Measurements from ENCODE around the gene LRIG3.

DNA sequence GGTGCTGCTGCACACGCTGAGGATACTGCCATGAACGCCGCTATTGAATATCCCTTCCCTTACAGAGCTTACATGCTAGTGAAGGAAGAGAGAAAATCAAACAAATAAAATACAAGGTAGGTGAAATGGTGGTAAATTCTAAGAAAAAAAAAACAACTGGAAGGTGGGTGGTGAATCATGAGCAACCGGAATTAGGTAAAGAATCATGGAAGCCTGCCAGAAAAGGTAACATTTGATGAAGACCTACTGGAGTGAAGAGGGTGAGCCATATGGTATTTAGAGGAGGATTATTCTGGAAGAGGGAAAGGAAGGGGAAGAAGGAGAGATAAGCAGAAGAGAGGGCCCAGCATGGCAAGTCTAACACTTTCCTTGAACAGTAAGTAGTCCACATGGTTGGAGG is 76.1 kb downstream of the LRIG3 start:
- TF ChIP-seq POLR2A (IDR thresholded peaks at IDR 0.05; ENCODE audit: low read depth) (no peak), POLR2AphosphoS5 (IDR thresholded peaks at IDR 0.05) (no peak)
- TF ChIP-seq, protein P1, sequence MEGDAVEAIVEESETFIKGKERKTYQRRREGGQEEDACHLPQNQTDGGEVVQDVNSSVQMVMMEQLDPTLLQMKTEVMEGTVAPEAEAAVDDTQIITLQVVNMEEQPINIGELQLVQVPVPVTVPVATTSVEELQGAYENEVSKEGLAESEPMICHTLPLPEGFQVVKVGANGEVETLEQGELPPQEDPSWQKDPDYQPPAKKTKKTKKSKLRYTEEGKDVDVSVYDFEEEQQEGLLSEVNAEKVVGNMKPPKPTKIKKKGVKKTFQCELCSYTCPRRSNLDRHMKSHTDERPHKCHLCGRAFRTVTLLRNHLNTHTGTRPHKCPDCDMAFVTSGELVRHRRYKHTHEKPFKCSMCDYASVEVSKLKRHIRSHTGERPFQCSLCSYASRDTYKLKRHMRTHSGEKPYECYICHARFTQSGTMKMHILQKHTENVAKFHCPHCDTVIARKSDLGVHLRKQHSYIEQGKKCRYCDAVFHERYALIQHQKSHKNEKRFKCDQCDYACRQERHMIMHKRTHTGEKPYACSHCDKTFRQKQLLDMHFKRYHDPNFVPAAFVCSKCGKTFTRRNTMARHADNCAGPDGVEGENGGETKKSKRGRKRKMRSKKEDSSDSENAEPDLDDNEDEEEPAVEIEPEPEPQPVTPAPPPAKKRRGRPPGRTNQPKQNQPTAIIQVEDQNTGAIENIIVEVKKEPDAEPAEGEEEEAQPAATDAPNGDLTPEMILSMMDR (IDR thresholded peaks at IDR 0.05), result no peak
